ENCODE measurements around the gene SNX5. TPM values are rescaled to one million over a fixed set of nuclear protein-coding genes. Genes with fewer than 3 reads are reported as not detected.

SNX5 gene
- polyA plus RNA-seq, 1 donor (not counting 4 experiments of a cell fraction or from before 2014, with no cell fraction given): 187 TPM

- no peak overlapping the region for H3K27ac ChIP-seq (ENCODE audit: control insufficient read depth, insufficient read depth, low read length)
- TF ChIP-seq CTCF (optimal IDR thresholded peaks at IDR 0.05 in 1 of 3, IDR thresholded peaks at IDR 0.05 in 1 of 3, conservative IDR thresholded peaks at IDR 0.05 in 1 of 3; ENCODE audit: extremely low read depth in 1 of 3, insufficient read depth in 2 of 3, low read length in 3 of 3) (no peak), EZH2 (IDR thresholded peaks at IDR 0.05; ENCODE audit: low read length) (no peak)
Measured at GRCh38 chr20:17909869-17910321, 58.7 kb downstream of the SNX5 start.

GRCh38 chr20:17905544-17905943, 63.0 kb downstream of the SNX5 start:
- Histone ChIP-seq H3K36me3 (ENCODE audit: control insufficient read depth in 2 of 2, extremely low read depth in 1 of 2, insufficient read depth in 2 of 2, low read length in 2 of 2) (no peaks in the 10 kb centered on the region), H2AFZ (ENCODE audit: control insufficient read depth, low read length) (no peak overlapping the region), H3K4me2 (ENCODE audit: control insufficient read depth, extremely low read depth, insufficient read depth, low read depth, low read length) (no peak overlapping the region), H3K9ac (ENCODE audit: control insufficient read depth, extremely low read depth, insufficient read depth, low read length) (no peak overlapping the region), H3K4me1 (ENCODE audit: control insufficient read depth, extremely low read depth, insufficient read depth, low read length) (no peaks in the 10 kb centered on the region), H4K20me1 (ENCODE audit: control insufficient read depth, extremely low read depth, insufficient read depth, low read length) (no peaks in the 10 kb centered on the region), H3K79me2 (ENCODE audit: control insufficient read depth, insufficient read depth, low read length) (no peaks in the 10 kb centered on the region), H3K27ac (ENCODE audit: control insufficient read depth, insufficient read depth, low read length) (no peak overlapping the region), H3K9me1 (ENCODE audit: control insufficient read depth, extremely low read depth, insufficient read depth, low read length) (no peaks in the 10 kb centered on the region), H3K9me3 (ENCODE audit: control insufficient read depth, low read depth, low read length) (no peaks in the 10 kb centered on the region), H3K27me3 (ENCODE audit: control insufficient read depth, extremely low read depth, insufficient read depth, low read length) (no peaks in the 10 kb centered on the region), H3K4me3 (ENCODE audit: control insufficient read depth in 2 of 3, extremely low read depth in 1 of 3, insufficient read depth in 2 of 3, low read depth in 1 of 3, low read length in 3 of 3) (no peak overlapping the region)
- dilution Hi-C loops (cut with MboI; ENCODE audit: extremely low pct_ligation_motif_present, low sequenced_read_pairs): no loop called here
- DNase-seq (ENCODE audit: low read depth, low spot score) (no peak), FAIRE-seq (no peak)
- TF ChIP-seq CTCF (optimal IDR thresholded peaks at IDR 0.05 in 1 of 3, IDR thresholded peaks at IDR 0.05 in 1 of 3, conservative IDR thresholded peaks at IDR 0.05 in 1 of 3; ENCODE audit: extremely low read depth in 1 of 3, insufficient read depth in 2 of 3, low read length in 3 of 3): no peak
- TF ChIP-seq EZH2 (IDR thresholded peaks at IDR 0.05; ENCODE audit: low read length): no peak

More at GRCh38 chr20:17909869-17910321, 58.7 kb downstream of the SNX5 start:
- Histone ChIP-seq H3K9ac (ENCODE audit: control insufficient read depth, extremely low read depth, insufficient read depth, low read length) (no peak overlapping the region), H3K9me1 (ENCODE audit: control insufficient read depth, extremely low read depth, insufficient read depth, low read length) (no peaks in the 10 kb centered on the region), H3K36me3 (ENCODE audit: control insufficient read depth in 2 of 2, extremely low read depth in 1 of 2, insufficient read depth in 2 of 2, low read length in 2 of 2) (no peaks in the 10 kb centered on the region), H3K4me1 (ENCODE audit: control insufficient read depth, extremely low read depth, insufficient read depth, low read length) (no peaks in the 10 kb centered on the region), H2AFZ (ENCODE audit: control insufficient read depth, low read length) (no peak overlapping the region), H4K20me1 (ENCODE audit: control insufficient read depth, extremely low read depth, insufficient read depth, low read length) (no peaks in the 10 kb centered on the region), H3K27me3 (ENCODE audit: control insufficient read depth, extremely low read depth, insufficient read depth, low read length) (peaks cover 1% of the 10 kb centered on the region), H3K79me2 (ENCODE audit: control insufficient read depth, insufficient read depth, low read length) (no peaks in the 10 kb centered on the region), H3K4me2 (ENCODE audit: control insufficient read depth, extremely low read depth, insufficient read depth, low read depth, low read length) (no peak overlapping the region), H3K9me3 (ENCODE audit: control insufficient read depth, low read depth, low read length) (no peaks in the 10 kb centered on the region), H3K4me3 (ENCODE audit: control insufficient read depth in 2 of 3, extremely low read depth in 1 of 3, insufficient read depth in 2 of 3, low read depth in 1 of 3, low read length in 3 of 3) (no peak overlapping the region)
- no peak for DNase-seq (ENCODE audit: low read depth, low spot score)
- dilution Hi-C loops (cut with MboI; ENCODE audit: extremely low pct_ligation_motif_present, low sequenced_read_pairs): no loop called here
- FAIRE-seq: no peak

All from keratinocyte (primary cell).